Measurements from ENCODE around the gene MICALL2.

DNA sequence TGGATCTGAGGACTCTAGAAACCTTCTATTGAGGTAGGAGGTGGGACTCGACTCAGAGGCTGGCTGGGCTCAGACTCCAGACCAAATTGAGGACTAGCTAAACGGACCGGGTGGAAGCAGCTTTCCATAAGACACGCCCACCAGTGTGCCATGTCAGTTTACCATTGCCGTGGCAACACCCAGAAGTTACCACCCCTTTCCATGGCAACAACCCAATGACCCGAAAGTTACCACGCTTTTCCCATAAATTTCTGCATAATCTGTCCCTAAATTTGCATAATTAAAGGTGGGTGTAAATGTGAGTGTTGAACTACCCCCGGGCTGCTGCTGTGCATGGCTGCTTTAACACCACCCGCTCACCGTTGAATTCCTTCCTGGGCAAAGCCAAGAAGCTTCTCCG lies 58.9 kb downstream of the MICALL2 start:
- TF ChIP-seq, protein P1, sequence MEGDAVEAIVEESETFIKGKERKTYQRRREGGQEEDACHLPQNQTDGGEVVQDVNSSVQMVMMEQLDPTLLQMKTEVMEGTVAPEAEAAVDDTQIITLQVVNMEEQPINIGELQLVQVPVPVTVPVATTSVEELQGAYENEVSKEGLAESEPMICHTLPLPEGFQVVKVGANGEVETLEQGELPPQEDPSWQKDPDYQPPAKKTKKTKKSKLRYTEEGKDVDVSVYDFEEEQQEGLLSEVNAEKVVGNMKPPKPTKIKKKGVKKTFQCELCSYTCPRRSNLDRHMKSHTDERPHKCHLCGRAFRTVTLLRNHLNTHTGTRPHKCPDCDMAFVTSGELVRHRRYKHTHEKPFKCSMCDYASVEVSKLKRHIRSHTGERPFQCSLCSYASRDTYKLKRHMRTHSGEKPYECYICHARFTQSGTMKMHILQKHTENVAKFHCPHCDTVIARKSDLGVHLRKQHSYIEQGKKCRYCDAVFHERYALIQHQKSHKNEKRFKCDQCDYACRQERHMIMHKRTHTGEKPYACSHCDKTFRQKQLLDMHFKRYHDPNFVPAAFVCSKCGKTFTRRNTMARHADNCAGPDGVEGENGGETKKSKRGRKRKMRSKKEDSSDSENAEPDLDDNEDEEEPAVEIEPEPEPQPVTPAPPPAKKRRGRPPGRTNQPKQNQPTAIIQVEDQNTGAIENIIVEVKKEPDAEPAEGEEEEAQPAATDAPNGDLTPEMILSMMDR (IDR thresholded peaks at IDR 0.05): no peak
- no peak for TF ChIP-seq POLR2A (IDR thresholded peaks at IDR 0.05)

All from uterus (tissue), 2 donors.